Duodenal mucosa (tissue), 2 donors: ENCODE results near the gene SMNDC1.

Experiments used
- H3K27ac ChIP-seq: one replicate; pipeline ENCODE4 v1.7.0; 2013; ENCODE audit warnings: low read depth, low read length
- H3K27me3 ChIP-seq, 2 donors: one replicate each; pipeline ENCODE4 v1.7.0; 2013; ENCODE audit warnings: low read length in 2 of 2, control low read depth in 1 of 2; ENCODE audit not compliant: insufficient read depth in 2 of 2, control insufficient read depth in 1 of 2
- H3K36me3 ChIP-seq, 2 donors: one replicate each; pipeline ENCODE4 v1.7.0; 2013; ENCODE audit warnings: low read length in 2 of 2, control low read depth in 1 of 2; ENCODE audit not compliant: insufficient read depth in 2 of 2, control insufficient read depth in 1 of 2
- H3K4me1 ChIP-seq, 2 donors: one replicate each; pipeline ENCODE4 v1.7.0; 2013; ENCODE audit warnings: low read length in 2 of 2, control low read depth in 1 of 2; ENCODE audit not compliant: insufficient read depth in 2 of 2, control insufficient read depth in 1 of 2
- H3K4me3 ChIP-seq, 2 donors: one replicate each; pipeline ENCODE4 v1.7.0; 2013; ENCODE audit warnings: low read length in 2 of 2, low read depth in 1 of 2
- H3K9ac ChIP-seq, 2 donors: one replicate each; pipeline ENCODE4 v1.7.0; 2013; ENCODE audit warnings: low read length in 2 of 2, low read depth in 1 of 2
- H3K9me3 ChIP-seq, 2 donors: one replicate each; pipeline ENCODE4 v1.7.0; 2013; ENCODE audit warnings: low read length in 2 of 2, control low read depth in 1 of 2; ENCODE audit not compliant: control insufficient read depth in 1 of 2

SMNDC1 gene

DNA sequence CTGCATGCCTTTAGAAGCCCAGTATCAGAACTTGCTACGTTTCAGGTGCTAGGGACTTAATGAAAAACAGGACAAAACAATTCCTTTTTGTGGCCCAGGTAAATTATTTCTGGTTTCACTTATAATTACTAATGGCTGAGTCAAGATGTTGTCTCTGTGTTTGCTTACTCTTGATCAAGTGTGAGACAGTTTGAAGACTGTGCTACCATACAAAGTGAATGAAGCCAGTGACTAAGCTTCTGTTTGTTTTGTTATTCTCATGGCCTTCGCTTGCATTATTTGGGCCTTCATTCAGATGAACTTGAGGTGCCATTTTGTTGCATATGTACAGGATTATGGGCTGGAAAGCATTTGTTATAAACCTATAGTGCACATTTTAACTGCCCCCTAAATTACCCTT, 17.9 kb downstream of the SMNDC1 start:
- Histone ChIP-seq H3K9me3 (no peaks in the 10 kb centered on the region), H3K4me1 (no peaks in the 10 kb centered on the region), H3K27ac (no peak overlapping the region), H3K4me3 (no peak overlapping the region), H3K9ac (no peak overlapping the region), H3K36me3 (peaks cover 22 to 32% of the 10 kb centered on the region in 2 donors), H3K27me3 (no peaks in the 10 kb centered on the region)

DNA sequence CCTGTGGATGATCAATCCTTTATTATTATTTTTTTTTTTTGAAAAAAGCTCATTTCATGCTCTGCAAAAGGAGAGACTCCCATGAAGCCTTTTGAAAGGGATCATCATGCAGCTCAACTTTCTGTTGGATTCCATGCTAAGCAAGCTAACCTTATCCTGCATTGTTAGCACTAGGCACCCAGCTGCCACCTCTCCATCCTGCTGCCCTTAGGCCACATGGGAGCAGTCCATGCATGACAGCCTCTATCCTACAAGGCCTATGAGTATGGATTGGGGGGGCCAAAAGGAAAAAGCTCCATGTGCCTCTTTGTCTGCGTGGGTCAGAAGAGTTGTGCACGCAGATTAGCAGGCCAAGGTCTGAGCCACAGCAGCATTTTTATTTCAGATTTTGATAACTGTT, 19.2 kb downstream of the SMNDC1 start:
- no peak overlapping the region for H3K27ac ChIP-seq
- no peak overlapping the region for H3K9ac ChIP-seq
- no peaks in the 10 kb centered on the region for H3K27me3 ChIP-seq
- H3K4me3 ChIP-seq = no peak overlapping the region
- H3K36me3 ChIP-seq = peaks cover 13 to 22% of the 10 kb centered on the region in 2 donors
- H3K9me3 ChIP-seq = no peaks in the 10 kb centered on the region
- H3K4me1 ChIP-seq = no peaks in the 10 kb centered on the region

DNA sequence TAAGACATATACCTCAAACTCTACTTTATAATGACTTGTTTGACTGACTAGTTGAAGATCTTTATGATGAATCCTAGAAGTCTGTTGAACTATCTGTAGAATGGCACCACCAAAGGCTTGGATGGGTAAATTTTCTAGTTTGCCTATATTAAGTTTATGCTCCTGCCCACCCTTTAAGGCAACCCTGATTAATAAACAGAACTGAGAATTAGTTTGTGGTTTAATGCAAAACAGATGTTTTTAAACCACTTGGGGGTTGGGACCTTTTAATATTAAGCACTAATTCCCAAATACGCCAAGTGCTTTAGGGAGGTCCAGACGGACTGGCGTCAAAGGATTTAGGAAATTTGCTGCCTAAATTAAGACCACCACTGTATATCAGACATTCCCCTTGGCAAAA, 20.5 kb downstream of the SMNDC1 start:
- Histone ChIP-seq H3K36me3 (peaks cover 11 to 17% of the 10 kb centered on the region in 2 donors), H3K4me1 (peaks cover 0 to 1% of the 10 kb centered on the region in 2 donors), H3K27me3 (no peaks in the 10 kb centered on the region)

DNA sequence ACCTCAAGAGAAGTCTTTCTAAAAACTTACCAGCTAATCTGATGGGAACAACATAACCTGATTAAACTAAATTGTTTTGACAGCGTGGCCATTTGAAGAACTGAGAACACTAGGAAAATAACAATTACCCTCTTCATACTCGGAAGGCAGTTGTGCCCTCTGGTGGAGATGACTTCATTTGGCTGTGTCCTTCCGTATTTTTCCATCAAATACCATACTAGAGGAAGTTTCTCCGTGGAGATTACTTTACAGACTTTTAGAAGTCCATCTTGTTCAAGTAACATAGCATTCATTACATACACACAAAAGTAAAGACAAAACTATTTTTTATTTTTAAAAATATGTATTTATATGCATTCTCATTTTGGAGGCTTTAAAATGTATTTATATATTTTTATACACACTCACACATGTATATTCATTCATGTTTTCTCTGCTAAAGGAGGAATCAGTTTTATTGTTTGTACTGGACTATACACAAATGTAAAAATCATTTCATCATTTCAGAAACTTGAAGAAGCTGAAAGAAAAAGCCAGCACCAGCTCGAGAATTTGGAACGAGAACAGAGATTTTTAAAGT, 25.2 kb downstream of the SMNDC1 start:
- Histone ChIP-seq H3K9me3 (no peaks in the 10 kb centered on the region), H3K9ac (peak overlapping the region; percentile 4 to 30), H3K27ac (no peak overlapping the region), H3K4me3 (peak overlapping the region in 1 of 2 donors; percentile 9), H3K36me3 (peaks cover 0 to 2% of the 10 kb centered on the region in 2 donors), H3K27me3 (no peaks in the 10 kb centered on the region), H3K4me1 (peaks cover 0 to 8% of the 10 kb centered on the region in 2 donors)

More for the DNA sequence above, 20.5 kb downstream of the SMNDC1 start:
- no peaks in the 10 kb centered on the region for H3K9me3 ChIP-seq
- H3K4me3 ChIP-seq = no peak overlapping the region
- H3K9ac ChIP-seq = no peak overlapping the region
- H3K27ac ChIP-seq = no peak overlapping the region

DNA sequence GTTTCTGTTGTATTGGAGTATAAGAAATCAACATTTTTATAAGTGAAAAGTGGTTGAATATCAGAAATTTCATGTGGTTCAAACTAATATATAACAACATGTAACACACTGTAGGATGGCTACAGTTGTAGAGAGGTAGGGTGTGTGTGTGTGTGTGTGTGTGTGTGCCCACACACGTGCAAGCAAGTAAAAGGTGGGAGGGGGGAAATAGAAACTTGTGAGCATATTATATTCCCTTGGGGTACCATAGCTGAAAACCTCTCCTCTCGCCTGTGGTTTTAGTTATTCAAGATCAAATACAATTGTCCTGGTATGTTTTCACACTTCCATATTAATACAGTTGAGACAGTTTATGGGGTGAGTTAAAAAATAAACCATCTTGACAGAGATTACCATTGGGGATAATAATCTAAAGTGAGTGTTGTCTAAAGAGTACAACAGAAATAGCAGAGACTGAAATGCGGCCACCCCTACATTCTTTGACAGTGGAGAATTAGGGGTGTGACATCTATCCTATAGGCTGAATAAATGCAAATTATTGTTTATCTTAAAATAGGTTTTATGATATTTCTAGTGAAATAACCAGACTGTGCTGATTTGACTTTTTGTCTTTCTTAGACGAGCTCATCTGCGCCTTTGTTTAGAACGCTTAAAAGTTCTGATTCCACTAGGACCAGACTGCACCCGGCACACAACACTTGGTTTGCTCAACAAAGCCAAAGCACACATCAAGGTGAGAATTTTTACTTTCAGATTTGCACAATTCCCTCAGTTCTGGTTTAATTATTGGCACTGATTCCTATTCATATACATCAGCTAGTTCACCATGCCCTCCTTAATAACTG, 25.9 kb downstream of the SMNDC1 start:
- peak overlapping the region in 1 of 2 donors; percentile 9 for H3K4me3 ChIP-seq
- no peaks in the 10 kb centered on the region for H3K9me3 ChIP-seq
- peaks cover 0 to 8% of the 10 kb centered on the region in 2 donors for H3K4me1 ChIP-seq
- H3K27ac ChIP-seq = no peak overlapping the region
- no peaks in the 10 kb centered on the region for H3K36me3 ChIP-seq
- H3K9ac ChIP-seq = peak overlapping the region; percentile 4 to 30
- H3K27me3 ChIP-seq = no peaks in the 10 kb centered on the region

DNA sequence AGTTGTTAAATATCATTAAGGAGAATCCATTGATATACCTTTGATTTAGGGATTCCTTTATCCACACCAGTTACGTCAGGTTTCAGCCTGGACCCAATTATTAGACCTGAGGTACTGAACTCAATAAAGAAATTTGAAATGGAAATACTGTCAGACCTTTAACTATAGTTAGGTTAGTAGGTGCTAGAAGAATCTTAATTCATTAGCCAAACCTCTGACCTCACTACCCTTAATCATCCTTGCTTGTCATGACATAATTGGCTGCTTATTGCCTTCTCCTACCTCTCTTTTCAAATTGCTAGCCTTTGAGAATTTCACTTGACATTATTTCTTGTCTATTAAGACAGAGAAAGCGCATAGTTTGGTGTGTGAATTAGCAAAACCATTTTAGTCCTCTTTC, 27.1 kb downstream of the SMNDC1 start:
- H3K27ac ChIP-seq = no peak overlapping the region

DNA sequence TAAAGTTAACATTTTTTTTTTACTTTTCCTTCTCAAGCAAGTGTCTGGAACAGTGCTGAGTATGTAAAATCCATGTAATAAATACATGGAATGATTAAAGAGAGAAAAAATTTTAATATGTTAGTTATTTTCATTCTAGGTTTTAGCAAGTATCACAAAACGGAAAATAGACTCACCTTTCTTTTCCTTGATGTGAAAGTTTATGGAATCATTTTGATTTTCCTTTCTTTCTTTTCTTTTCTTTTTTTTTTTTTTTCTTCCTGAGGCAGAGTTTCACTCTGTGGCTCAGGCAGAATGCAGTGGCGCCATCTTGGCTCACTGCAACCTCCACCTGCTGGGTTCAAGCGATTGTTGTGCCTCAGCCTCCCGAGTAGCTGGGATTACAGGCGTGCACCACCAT, 28.1 kb downstream of the SMNDC1 start:
- Histone ChIP-seq H3K9me3 (no peaks in the 10 kb centered on the region), H3K4me1 (peaks cover 0 to 8% of the 10 kb centered on the region in 2 donors), H3K36me3 (no peaks in the 10 kb centered on the region), H3K27me3 (no peaks in the 10 kb centered on the region), H3K9ac (no peak overlapping the region), H3K4me3 (no peak overlapping the region), H3K27ac (no peak overlapping the region)

More for the DNA sequence above, 27.1 kb downstream of the SMNDC1 start:
- Histone ChIP-seq H3K27me3 (no peaks in the 10 kb centered on the region), H3K9ac (no peak overlapping the region), H3K4me3 (no peak overlapping the region), H3K36me3 (no peaks in the 10 kb centered on the region), H3K4me1 (peaks cover 0 to 8% of the 10 kb centered on the region in 2 donors), H3K9me3 (no peaks in the 10 kb centered on the region)

DNA sequence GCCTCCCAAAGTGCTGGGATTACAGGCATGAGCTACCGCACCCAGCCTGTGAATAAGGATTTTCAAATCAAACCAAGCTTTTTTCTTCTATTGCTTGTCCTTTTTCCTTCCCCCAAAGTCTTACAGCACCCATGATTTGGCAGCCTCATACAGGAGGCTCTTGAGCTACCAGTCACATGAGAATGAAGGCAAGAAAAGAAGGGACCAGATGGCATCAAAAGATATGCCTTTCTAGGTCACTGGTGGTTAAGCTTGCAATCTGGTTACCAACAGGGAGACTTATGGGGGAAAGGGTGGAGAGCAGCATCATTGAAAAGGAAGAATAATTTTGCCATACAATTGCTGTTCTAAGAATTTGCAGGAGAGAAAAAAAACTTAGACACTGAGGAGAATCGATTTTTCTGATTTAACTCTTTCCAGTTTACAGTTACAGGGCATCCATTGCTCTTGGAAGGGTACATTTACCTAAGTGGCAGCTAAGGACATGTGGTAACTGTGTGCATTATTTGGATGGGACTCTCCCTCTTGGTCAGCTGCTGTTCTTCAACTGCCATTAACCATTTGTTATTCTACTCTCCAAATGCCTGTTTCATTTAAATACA, 29.5 kb downstream of the SMNDC1 start:
- peaks cover 0 to 8% of the 10 kb centered on the region in 2 donors for H3K4me1 ChIP-seq
- no peak overlapping the region for H3K27ac ChIP-seq
- H3K27me3 ChIP-seq = no peaks in the 10 kb centered on the region

DNA sequence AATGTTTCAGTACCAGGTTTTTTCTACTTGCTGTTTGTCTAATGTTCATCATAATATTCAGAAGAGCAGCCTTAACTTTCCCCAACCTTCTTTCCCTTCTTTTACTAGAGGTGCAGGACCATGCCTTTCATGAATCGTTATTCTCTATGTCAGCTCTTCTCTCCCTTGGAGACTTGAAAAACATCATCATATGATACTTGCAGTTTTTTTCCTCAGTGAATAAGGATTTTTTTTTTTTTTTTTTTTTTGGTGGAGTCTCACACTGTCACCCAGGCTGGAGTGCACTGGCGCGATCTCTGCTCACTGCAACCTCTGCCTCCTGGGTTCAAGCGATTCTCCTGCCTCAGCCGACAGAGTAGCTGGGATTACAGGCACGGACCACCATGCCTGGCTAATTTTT, 30.1 kb downstream of the SMNDC1 start:
- Histone ChIP-seq H3K4me1 (peaks cover 0 to 13% of the 10 kb centered on the region in 2 donors), H3K27ac (no peak overlapping the region), H3K36me3 (no peaks in the 10 kb centered on the region)

More for the DNA sequence above, 29.5 kb downstream of the SMNDC1 start:
- Histone ChIP-seq H3K4me3 (no peak overlapping the region), H3K9me3 (no peaks in the 10 kb centered on the region), H3K36me3 (no peaks in the 10 kb centered on the region), H3K9ac (no peak overlapping the region)

DNA sequence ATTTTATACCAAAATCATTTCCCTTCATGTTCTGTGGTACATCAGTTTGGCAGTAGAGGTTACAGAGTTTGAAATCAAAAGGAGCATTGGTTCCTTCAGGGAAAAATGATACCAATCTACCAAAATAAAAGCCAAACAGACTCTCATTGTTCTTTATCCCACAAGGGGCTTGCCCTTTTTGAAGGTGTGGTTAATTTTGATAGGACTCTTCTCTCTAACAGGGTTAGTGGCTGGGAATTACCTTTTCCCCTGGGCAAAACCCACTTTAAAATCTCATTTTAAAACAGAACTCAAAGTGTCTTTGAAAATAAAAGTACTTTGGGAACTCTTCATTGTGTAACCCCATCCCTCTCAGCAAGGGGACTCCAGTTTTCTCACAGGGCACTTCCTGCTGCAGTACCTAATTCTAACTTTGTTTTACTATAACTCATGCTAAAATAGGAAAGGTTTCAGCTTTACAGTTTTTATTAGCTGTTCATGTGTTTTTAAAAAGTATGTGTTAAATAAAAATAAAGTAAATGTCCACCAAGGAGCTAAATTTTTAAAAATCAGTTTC, 30.6 kb downstream of the SMNDC1 start:
- H3K27ac ChIP-seq = no peak overlapping the region

More for the DNA sequence above, 30.1 kb downstream of the SMNDC1 start:
- H3K27me3 ChIP-seq = no peaks in the 10 kb centered on the region
- no peak overlapping the region for H3K4me3 ChIP-seq
- no peak overlapping the region for H3K9ac ChIP-seq
- no peaks in the 10 kb centered on the region for H3K9me3 ChIP-seq

More for the DNA sequence above, 30.6 kb downstream of the SMNDC1 start:
- H3K36me3 ChIP-seq = no peaks in the 10 kb centered on the region
- H3K27me3 ChIP-seq = no peaks in the 10 kb centered on the region
- no peak overlapping the region for H3K4me3 ChIP-seq
- peaks cover 4 to 16% of the 10 kb centered on the region in 2 donors for H3K4me1 ChIP-seq
- H3K9ac ChIP-seq = no peak overlapping the region
- no peaks in the 10 kb centered on the region for H3K9me3 ChIP-seq
